ENCODE results near the gene TEX22.

Gene TEX22

GRCh38 chr14:105437723-105438500, 39.6 kb downstream of the TEX22 start:
- FAIRE-seq (no peak), DNase-seq (ENCODE audit: low spot score) (no peak)

DNA sequence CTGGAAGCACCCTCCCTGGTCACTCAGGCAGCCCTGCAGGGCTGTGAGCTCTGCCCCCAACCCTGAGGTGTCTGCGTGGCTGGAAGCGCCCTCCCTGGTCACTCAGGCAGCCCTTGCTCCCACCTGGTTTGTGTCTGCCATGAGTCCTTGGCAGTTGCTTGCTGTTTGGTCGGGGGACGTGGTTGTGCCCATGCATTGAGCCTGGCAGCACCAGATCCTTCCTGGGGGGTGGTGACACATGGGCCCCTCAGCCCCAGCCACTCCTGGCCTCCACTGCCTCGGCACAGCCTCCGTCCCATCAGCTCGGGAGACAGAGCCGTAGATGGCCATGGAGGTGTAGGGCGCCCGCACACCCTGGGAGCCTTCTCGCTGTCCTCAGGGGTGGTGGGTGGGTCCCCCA, 40.8 kb downstream of the TEX22 start:
- no peak for FAIRE-seq
- no peak for DNase-seq (ENCODE audit: low spot score)

DNA sequence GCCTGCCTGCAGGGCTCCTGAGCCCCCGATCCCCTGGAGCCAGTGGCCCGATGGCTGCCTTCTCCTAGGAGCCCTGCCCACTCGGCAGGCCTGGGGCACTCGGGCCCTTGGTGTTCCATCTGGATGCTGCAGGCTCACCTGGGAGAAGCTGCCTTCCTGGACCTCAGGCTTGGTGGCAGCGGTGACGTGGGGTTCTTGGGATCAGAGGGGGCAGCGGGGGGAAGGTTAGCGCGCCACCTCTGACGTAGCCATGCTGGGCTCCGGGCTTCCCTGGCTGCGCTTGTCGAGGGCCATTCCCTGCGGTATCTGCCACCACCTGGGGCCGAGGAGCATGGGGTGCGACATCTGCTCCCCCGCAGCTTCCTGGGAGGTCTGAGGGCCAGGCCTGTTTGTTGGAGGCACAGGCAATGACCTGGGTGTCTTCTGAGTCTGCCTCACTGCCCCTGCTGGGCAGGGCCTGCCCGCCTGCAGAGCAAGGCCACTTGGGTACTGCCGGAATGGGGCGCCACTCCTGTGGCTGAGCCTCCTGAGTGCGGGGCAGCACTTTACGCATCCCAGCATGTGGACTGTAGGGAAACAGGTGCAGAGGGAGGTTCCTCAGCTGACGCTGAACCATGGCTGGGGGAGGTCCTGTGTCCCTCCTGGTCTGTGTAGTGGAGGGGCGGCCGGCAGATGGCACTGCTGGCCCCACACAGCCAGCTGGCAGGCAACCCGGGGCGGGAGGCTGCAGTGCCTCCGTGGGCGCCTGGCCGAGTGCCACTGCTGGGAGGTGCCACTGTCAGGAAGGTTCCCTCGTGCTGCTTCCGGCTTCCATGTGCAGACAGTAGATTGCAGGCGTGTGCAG, 41.6 kb downstream of the TEX22 start:
- DNase-seq (ENCODE audit: low spot score): no peak

DNA sequence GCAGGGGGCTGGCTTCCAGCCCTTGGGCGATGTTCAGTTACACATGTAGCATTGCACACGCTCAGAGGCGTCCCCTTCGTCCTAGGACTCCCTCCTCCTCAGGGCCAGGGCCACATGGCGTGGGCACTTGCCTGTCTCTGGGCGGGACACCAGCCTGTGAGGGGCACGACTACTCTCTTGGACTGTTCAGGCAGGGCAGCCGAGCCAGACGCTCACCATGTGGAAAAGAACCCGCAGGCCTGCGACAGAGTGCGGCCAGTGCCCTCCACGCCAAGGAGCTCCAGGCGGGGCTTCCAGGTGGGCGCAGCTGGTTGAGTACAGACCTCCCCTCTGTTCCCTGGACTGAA, 42.2 kb downstream of the TEX22 start:
- DNase-seq (ENCODE audit: low spot score) (no peak), FAIRE-seq (no peak)

More for the DNA sequence above, 41.6 kb downstream of the TEX22 start:
- no peak for FAIRE-seq

GRCh38 chr14:105440992-105441391, 42.7 kb downstream of the TEX22 start:
- DNase-seq (ENCODE audit: low spot score) (no peak), FAIRE-seq (no peak)

DNA sequence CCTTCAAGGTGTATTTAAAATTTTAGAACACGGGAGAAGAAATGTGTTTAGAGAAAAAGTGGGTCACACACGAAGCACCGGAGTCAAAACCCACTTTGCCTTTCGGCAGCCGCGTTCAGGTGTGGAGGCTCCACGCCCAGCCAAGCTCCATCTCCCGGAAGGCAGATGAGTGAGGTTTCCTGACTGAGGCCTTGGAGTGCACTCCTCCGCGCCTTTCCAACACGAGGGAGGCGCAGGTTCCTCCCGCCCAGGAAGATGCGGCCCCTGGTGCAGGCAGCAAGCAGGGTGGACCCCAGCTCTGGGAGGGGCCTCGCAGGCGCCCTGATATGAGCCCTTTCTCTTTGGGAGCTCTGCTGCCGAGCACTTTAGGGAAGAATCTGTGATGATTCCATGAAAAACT, 43.8 kb downstream of the TEX22 start:
- DNase-seq (ENCODE audit: low spot score) (no peak), FAIRE-seq (no peak)

GRCh38 chr14:105442834-105443233, 44.5 kb downstream of the TEX22 start:
- DNase-seq (ENCODE audit: low spot score): no peak
- FAIRE-seq: no peak

DNA sequence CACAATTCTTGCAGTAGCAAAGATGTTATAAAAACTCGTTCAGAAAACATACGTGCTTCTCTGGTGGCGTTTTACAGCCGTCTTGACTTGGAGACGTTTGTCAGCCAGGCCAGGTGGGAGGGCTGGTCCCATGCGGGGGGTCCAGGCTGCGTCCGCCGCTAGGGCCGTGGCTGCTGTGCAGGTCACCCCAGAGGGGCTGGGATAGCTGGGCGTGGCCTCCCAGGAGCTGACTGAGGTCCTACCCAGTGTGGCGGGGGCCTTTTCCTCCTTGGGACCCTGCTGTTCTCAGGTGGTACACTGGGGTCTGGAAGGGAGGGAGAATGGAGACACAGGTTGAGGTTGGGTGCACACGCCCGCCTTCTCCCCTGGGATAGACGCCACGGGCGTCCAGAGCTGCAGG, 46.5 kb downstream of the TEX22 start:
- no peak for FAIRE-seq
- no peak for DNase-seq (ENCODE audit: low spot score)

- DNase-seq (ENCODE audit: low spot score): no peak
- FAIRE-seq: no peak
These were observed 47.0 kb downstream of the TEX22 start for GRCh38 chr14:105445290-105445689.

- DNase-seq (ENCODE audit: low spot score) (no peak), FAIRE-seq (no peak)
These were observed 47.8 kb downstream of the TEX22 start for GRCh38 chr14:105445901-105446845.

DNA sequence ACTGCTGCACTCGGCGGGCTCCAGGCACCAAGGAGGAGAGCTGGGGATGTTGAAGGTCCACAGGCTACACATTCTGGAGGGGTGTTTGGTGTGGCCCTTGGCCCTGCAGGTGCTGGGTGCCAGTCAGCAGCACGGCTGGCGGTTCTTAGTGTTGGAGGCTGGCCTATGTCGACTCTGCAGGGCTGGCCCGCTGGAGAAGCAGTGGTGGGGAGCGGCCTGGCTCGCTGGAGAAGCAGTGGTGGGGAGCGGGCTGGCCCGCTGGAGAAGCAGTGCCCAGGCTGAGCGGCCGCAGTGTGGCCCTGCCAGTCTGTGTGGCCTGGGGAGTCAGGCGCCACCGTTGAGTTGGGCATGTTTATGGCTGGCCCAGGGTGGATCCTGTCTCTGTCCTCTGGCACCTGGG, 48.6 kb downstream of the TEX22 start:
- FAIRE-seq (no peak), DNase-seq (ENCODE audit: low spot score) (no peak)

GRCh38 chr14:105447651-105448640, 49.6 kb downstream of the TEX22 start:
- DNase-seq (ENCODE audit: low spot score): no peak
- no peak for FAIRE-seq

DNA sequence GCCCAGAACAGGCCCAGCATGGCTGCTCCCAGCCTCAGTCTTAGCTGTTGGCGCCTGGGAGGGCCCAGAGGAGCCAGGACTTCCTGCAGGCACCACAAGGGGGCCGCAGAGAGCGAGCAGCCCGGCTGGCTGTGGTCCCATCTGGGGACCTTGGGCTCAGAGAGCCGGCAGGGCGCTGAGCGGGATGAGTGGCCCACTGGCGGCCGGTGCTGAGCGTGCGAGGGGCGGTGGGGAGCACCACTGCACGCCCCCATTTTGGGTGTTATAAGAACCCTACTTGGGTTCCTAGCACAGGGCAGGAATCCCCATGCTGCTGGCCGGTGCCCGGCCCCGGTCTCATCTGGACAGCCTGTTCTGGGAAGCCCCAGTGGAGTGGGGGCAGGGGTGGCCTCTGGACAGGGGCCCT, 50.4 kb downstream of the TEX22 start:
- DNase-seq (ENCODE audit: low spot score) (no peak), FAIRE-seq (no peak)

DNA sequence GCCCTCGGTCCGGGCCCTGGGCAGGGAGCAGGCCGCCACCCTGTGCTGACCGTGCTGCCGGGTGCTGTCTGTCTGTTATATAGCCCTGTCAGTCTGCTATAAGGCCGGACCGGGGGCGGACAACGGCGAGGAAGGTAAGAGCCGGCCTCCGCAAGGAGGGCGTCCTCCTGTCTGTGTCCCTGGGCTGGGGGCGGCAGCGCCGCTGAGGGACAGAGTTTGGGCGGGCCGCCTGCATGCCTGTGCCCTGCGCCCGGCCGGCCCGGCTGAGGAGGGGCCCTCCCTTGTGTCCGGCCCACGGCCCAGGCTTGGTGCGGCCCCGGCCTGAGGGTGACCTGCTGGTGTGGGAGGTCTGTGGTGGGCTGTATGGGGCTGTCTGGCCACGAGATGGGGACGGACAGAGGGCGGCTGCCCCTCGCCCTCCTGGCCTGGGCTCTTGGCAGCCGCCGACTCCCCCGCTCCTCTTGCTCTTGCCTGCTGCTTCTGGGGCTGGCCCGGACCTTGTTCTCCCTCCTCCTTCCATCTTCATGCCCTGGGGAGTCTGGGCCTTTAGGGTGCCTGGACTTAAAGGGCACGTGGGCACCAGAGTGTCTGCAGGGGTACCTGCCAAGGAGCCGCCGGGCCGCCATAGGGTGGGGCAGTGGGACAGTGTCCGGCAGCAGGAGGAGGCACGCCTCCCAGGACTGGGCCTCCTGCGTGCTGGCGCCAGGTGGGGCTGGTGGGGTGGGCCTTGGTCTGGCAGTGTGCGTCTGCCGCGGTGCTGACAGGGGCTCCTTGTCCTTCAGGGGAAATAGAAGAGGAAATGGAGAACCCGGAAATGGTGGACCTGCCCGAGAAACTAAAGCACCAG, 51.2 kb downstream of the TEX22 start:
- no peak for DNase-seq (ENCODE audit: low spot score)
- FAIRE-seq: no peak

GRCh38 chr14:105450123-105450505, 51.8 kb downstream of the TEX22 start:
- FAIRE-seq: no peak

DNA sequence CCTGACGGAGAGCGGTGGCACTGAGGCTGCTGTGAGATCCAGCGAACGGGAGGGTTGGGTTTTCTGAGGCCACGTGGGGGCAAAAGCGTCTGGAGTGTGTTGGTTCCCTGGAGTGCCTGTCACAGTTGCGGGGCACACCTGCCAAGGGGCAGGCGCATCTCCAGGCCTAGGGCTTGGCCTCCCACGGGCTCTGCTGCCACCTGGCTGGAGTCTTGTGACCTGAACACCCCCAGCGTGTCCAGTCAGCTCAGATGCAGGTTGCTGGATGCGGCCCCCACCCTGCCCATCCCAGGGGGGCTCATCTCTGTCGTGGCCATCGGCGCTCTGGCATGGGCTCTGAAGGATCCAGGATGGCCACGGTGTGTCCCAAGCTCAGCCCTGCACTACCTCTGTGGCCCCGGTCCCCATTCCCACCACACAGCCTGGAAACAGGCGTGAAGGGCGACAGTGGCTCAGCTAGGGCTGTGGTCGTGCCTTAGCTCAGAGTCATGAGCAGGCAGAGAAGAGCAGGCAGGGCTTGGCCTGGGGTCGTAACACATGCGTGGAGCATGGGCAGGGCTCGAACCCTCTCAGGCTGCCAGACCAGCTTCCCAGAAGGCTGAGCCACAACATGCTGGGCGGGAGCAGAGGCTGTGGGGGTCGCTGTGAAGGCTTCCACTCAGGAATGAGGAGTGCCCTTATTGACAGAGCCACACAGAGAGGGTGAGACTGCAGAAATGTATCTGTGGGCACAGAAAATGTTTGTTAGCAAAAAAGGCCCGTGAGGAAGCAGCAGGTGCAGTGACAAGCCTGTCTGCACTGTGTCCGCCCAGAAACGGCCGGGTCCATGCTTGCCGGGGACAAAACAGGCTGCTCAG, 52.8 kb downstream of the TEX22 start:
- FAIRE-seq: no peak

More at GRCh38 chr14:105450123-105450505, 51.8 kb downstream of the TEX22 start:
- DNase-seq (ENCODE audit: low spot score): no peak

GRCh38 chr14:105452963-105453362, 54.6 kb downstream of the TEX22 start:
- no peak for FAIRE-seq
- no peak for DNase-seq (ENCODE audit: low spot score)

More for the DNA sequence above, 52.8 kb downstream of the TEX22 start:
- DNase-seq (ENCODE audit: low spot score): no peak

GRCh38 chr14:105453847-105454246, 55.5 kb downstream of the TEX22 start:
- no peak for DNase-seq (ENCODE audit: low spot score)
- no peak for FAIRE-seq

Data from RCC 7860 (cell line).